Measurements from ENCODE around the gene C19orf25.

GRCh38 chr19:1524972-1525325, 45.9 kb upstream of the C19orf25 start:
- TF ChIP-seq, protein P1, sequence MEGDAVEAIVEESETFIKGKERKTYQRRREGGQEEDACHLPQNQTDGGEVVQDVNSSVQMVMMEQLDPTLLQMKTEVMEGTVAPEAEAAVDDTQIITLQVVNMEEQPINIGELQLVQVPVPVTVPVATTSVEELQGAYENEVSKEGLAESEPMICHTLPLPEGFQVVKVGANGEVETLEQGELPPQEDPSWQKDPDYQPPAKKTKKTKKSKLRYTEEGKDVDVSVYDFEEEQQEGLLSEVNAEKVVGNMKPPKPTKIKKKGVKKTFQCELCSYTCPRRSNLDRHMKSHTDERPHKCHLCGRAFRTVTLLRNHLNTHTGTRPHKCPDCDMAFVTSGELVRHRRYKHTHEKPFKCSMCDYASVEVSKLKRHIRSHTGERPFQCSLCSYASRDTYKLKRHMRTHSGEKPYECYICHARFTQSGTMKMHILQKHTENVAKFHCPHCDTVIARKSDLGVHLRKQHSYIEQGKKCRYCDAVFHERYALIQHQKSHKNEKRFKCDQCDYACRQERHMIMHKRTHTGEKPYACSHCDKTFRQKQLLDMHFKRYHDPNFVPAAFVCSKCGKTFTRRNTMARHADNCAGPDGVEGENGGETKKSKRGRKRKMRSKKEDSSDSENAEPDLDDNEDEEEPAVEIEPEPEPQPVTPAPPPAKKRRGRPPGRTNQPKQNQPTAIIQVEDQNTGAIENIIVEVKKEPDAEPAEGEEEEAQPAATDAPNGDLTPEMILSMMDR (IDR thresholded peaks at IDR 0.05; ENCODE audit: insufficient read depth, low read length), result no peak
- no peak for TF ChIP-seq POLR2AphosphoS5 (IDR thresholded peaks at IDR 0.05; ENCODE audit: low read depth)
- TF ChIP-seq, protein P2, sequence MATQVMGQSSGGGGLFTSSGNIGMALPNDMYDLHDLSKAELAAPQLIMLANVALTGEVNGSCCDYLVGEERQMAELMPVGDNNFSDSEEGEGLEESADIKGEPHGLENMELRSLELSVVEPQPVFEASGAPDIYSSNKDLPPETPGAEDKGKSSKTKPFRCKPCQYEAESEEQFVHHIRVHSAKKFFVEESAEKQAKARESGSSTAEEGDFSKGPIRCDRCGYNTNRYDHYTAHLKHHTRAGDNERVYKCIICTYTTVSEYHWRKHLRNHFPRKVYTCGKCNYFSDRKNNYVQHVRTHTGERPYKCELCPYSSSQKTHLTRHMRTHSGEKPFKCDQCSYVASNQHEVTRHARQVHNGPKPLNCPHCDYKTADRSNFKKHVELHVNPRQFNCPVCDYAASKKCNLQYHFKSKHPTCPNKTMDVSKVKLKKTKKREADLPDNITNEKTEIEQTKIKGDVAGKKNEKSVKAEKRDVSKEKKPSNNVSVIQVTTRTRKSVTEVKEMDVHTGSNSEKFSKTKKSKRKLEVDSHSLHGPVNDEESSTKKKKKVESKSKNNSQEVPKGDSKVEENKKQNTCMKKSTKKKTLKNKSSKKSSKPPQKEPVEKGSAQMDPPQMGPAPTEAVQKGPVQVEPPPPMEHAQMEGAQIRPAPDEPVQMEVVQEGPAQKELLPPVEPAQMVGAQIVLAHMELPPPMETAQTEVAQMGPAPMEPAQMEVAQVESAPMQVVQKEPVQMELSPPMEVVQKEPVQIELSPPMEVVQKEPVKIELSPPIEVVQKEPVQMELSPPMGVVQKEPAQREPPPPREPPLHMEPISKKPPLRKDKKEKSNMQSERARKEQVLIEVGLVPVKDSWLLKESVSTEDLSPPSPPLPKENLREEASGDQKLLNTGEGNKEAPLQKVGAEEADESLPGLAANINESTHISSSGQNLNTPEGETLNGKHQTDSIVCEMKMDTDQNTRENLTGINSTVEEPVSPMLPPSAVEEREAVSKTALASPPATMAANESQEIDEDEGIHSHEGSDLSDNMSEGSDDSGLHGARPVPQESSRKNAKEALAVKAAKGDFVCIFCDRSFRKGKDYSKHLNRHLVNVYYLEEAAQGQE (IDR thresholded peaks at IDR 0.05; ENCODE audit: insufficient replicate concordance, low read depth), result no peak
- no peak for TF ChIP-seq GABPA (IDR thresholded peaks at IDR 0.05; ENCODE audit: low read depth)
- TF ChIP-seq SPI1 (IDR thresholded peaks at IDR 0.05; ENCODE audit: borderline replicate concordance, low read depth), result no peak
